Measurements from ENCODE around the gene HHIPL1. TPM values are rescaled to one million over a fixed set of nuclear protein-coding genes. Genes with fewer than 3 reads are reported as not detected.

Gene HHIPL1
- polyA plus RNA-seq, 2 of the 4 experiments (the other 2 are of a cell fraction) = 0.19 to 0.23 TPM

DNA sequence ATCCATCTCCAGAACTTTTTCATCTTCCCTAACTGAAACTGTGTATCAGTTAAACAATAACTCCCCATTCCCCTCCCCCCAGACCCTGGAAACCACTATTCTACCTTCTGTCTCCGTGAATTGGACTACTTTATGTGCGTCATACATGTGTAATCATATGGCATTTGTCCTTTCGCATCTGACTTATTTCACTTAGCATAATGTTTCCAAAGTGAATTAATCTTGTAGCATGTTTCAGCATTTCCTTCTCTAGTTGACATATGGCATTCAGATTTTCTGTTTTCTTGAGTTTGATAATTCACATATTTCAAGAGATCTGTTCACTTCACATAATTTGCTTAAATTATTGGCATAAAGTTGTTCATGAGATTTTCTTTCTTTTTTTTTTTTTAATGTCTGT lies 49.0 kb downstream of the HHIPL1 start:
- H3K4me1 ChIP-seq = no peaks in the 10 kb centered on the region
- no peak overlapping the region for H3K4me2 ChIP-seq
- TF ChIP-seq NFE2L2 (conservative IDR thresholded peaks at IDR 0.05; ENCODE audit: low read length) (no peak), RFX5 (IDR thresholded peaks at IDR 0.05) (no peak), BHLHE40 (IDR thresholded peaks at IDR 0.05; ENCODE audit: low read depth, low read length) (no peak)
- TF ChIP-seq, protein P1, sequence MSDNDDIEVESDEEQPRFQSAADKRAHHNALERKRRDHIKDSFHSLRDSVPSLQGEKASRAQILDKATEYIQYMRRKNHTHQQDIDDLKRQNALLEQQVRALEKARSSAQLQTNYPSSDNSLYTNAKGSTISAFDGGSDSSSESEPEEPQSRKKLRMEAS (IDR thresholded peaks at IDR 0.05) = no peak
- FAIRE-seq (no peak), DNase-seq (ENCODE audit: low read depth in 1 of 2, low spot score in 1 of 2) (no peak), ATAC-seq (no peak)
- ChIA-PET CTCF (no interaction called here), POLR2A (no interaction called here)
- no peak overlapping the region for H3K27ac ChIP-seq
- H3K4me3 ChIP-seq = no peak overlapping the region
- WGBS (ENCODE audit: missing lambda C conversion rate) = 55% methylated on average over 3 of the region's 3 CpGs
- H3K9me3 ChIP-seq = no peaks in the 10 kb centered on the region

- FAIRE-seq (no peak), ATAC-seq (no peak), DNase-seq (ENCODE audit: low read depth in 1 of 2, low spot score in 1 of 2) (no peak)
- 76% methylated on average over 4 of the region's 4 CpGs for WGBS (ENCODE audit: missing lambda C conversion rate)
- Histone ChIP-seq H3K27ac (no peak overlapping the region), H3K4me3 (no peak overlapping the region), H3K4me1 (no peaks in the 10 kb centered on the region), H3K4me2 (no peak overlapping the region), H3K9me3 (no peaks in the 10 kb centered on the region)
- ChIA-PET POLR2A (no interaction called here), CTCF (interaction anchor here (2.0 kb wide), 1 partner anchor 9 kb away, joined by 9 read pairs; no protein-coding TSS in a partner anchor)
- no peak for TF ChIP-seq HDAC2 (IDR thresholded peaks at IDR 0.05)
- TF ChIP-seq RNF2 (IDR thresholded peaks at IDR 0.05; ENCODE audit: borderline replicate concordance, low read depth) = no peak
- TF ChIP-seq ZNF302 (CRISPR knock-in tag; IDR thresholded peaks at IDR 0.05) = no peak
- TF ChIP-seq FOSL2 (IDR thresholded peaks at IDR 0.05) = no peak
- TF ChIP-seq FOSL2 (CRISPR knock-in tag; IDR thresholded peaks at IDR 0.05) = no peak
- no peak for TF ChIP-seq TFCP2L1 (CRISPR knock-in tag; IDR thresholded peaks at IDR 0.05)
- no peak for TF ChIP-seq ESRRA (IDR thresholded peaks at IDR 0.05; ENCODE audit: borderline replicate concordance, low read length)
- TF ChIP-seq, protein P2, sequence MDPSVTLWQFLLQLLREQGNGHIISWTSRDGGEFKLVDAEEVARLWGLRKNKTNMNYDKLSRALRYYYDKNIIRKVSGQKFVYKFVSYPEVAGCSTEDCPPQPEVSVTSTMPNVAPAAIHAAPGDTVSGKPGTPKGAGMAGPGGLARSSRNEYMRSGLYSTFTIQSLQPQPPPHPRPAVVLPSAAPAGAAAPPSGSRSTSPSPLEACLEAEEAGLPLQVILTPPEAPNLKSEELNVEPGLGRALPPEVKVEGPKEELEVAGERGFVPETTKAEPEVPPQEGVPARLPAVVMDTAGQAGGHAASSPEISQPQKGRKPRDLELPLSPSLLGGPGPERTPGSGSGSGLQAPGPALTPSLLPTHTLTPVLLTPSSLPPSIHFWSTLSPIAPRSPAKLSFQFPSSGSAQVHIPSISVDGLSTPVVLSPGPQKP (IDR thresholded peaks at IDR 0.05; ENCODE audit: low read depth, low read length) = no peak
- TF ChIP-seq, protein P1 (IDR thresholded peaks at IDR 0.05) = no peak
- TF ChIP-seq, protein P3, sequence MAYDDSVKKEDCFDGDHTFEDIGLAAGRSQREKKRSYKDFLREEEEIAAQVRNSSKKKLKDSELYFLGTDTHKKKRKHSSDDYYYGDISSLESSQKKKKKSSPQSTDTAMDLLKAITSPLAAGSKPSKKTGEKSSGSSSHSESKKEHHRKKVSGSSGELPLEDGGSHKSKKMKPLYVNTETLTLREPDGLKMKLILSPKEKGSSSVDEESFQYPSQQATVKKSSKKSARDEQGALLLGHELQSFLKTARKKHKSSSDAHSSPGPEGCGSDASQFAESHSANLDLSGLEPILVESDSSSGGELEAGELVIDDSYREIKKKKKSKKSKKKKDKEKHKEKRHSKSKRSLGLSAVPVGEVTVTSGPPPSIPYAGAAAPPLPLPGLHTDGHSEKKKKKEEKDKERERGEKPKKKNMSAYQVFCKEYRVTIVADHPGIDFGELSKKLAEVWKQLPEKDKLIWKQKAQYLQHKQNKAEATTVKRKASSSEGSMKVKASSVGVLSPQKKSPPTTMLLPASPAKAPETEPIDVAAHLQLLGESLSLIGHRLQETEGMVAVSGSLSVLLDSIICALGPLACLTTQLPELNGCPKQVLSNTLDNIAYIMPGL (CRISPR knock-in tag; IDR thresholded peaks at IDR 0.05; ENCODE audit: borderline replicate concordance) = no peak
- no peak for TF ChIP-seq NFE2L2 (conservative IDR thresholded peaks at IDR 0.05; ENCODE audit: low read length)
- TF ChIP-seq ZFP36 (IDR thresholded peaks at IDR 0.05; ENCODE audit: borderline replicate concordance, partially characterized antibody) = no peak
- no peak for TF ChIP-seq E2F6 (IDR thresholded peaks at IDR 0.05; ENCODE audit: borderline replicate concordance, low read depth)
- no peak for TF ChIP-seq FOSB (CRISPR knock-in tag; IDR thresholded peaks at IDR 0.05)
- no peak for TF ChIP-seq NR3C1 (IDR thresholded peaks at IDR 0.05)
- TF ChIP-seq HOXB5 (CRISPR knock-in tag; IDR thresholded peaks at IDR 0.05) = no peak
- no peak for TF ChIP-seq POLR2A (IDR thresholded peaks at IDR 0.05; ENCODE audit: low read length)
Measured at GRCh38 chr14:99696929-99697328, 52.0 kb downstream of the HHIPL1 start.

GRCh38 chr14:99698236-99698635 lies 53.3 kb downstream of the HHIPL1 start:
- Histone ChIP-seq H3K9me3 (peaks cover 7% of the 10 kb centered on the region), H3K4me2 (no peak overlapping the region), H3K27ac (no peak overlapping the region), H3K4me1 (no peaks in the 10 kb centered on the region), H3K4me3 (no peak overlapping the region)
- ATAC-seq (no peak), DNase-seq (ENCODE audit: low read depth in 1 of 2, low spot score in 1 of 2) (no peak), FAIRE-seq (no peak)
- CTCF ChIA-PET = interaction anchor here (1.2 to 2.0 kb wide), 3 partner anchors 10 to 15 kb away, joined by 3 to 9 read pairs (median 6); no protein-coding TSS in a partner anchor
- POLR2A ChIA-PET = no interaction called here
- WGBS (ENCODE audit: missing lambda C conversion rate) = 72% methylated on average over 6 of the region's 6 CpGs
- TF ChIP-seq GATA3 (IDR thresholded peaks at IDR 0.05; ENCODE audit: borderline replicate concordance) (no peak), EHF (CRISPR knock-in tag; IDR thresholded peaks at IDR 0.05) (no peak), CHD2 (IDR thresholded peaks at IDR 0.05; ENCODE audit: low read length, partially characterized antibody) (no peak), FOSB (CRISPR knock-in tag; IDR thresholded peaks at IDR 0.05) (no peak), JUN (IDR thresholded peaks at IDR 0.05) (no peak), HOXB5 (CRISPR knock-in tag; IDR thresholded peaks at IDR 0.05) (no peak), RCOR1 (IDR thresholded peaks at IDR 0.05; ENCODE audit: low read depth, low read length) (no peak), RARB (CRISPR knock-in tag; IDR thresholded peaks at IDR 0.05) (no peak), REST (IDR thresholded peaks at IDR 0.05) (no peak), JUNB (IDR thresholded peaks at IDR 0.05) (no peak)
- TF ChIP-seq, protein P3 (CRISPR knock-in tag; IDR thresholded peaks at IDR 0.05; ENCODE audit: borderline replicate concordance) = no peak
